GM10266 (cell line): ENCODE data around the gene ANKS1B.

Source experiments
- DNase-seq: peaks from one replicate; pipeline ENCODE4 v3.0.0; 2012; ENCODE audit errors: extremely low spot score
- CTCF ChIP-seq: IDR thresholded peaks from 2 replicates; pipeline ENCODE4 v1.5.1; 2012; ENCODE audit warnings: mild to moderate bottlenecking, low read depth; ENCODE audit not compliant: control insufficient read depth, insufficient read depth; ENCODE audit errors: missing control alignments

The ANKS1B gene

DNA sequence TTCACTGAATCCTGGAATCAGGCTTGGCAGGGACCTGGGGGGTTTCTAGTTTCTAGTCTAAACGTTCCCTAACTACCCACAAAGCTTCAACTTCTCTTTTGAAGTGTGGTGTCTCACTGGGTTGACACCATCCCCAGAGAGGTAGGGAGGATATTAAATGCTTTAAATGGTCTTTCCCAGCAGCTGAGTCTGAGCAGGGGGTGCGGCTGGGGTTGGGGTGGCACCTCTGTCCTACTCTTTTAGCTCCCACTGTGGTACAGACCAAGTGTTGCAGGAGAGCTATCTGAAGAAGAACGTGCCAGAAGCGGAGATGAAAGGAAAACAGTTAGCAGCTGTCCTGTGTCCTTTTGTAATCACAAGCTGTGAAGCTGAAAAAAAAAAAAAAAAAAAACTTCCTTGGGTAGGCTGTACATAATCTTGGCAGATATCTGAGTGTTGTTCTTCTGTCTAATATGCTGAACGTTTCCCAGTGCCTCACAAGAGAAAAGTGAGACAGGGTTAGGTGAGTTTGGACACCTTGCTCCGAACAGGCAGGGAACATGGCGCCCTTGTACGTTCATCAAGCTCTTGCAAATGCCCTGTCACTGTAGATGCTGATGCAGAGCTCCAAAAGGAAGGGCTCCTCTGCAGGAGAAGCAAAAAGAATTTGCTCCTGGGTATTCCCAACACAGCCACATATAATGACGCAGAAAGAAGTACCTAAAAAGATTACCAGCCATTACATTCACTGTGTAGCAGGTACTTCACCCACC, 892.5 kb downstream of the ANKS1B start:
- no peak for TF ChIP-seq CTCF
- no peak for DNase-seq

- DNase-seq = no peak
- TF ChIP-seq CTCF = no peak
These were observed 897.5 kb downstream of the ANKS1B start for GRCh38 chr12:99087278-99087677.

GRCh38 chr12:99079811-99080210, 904.9 kb downstream of the ANKS1B start:
- no peak for TF ChIP-seq CTCF
- DNase-seq = no peak

DNA sequence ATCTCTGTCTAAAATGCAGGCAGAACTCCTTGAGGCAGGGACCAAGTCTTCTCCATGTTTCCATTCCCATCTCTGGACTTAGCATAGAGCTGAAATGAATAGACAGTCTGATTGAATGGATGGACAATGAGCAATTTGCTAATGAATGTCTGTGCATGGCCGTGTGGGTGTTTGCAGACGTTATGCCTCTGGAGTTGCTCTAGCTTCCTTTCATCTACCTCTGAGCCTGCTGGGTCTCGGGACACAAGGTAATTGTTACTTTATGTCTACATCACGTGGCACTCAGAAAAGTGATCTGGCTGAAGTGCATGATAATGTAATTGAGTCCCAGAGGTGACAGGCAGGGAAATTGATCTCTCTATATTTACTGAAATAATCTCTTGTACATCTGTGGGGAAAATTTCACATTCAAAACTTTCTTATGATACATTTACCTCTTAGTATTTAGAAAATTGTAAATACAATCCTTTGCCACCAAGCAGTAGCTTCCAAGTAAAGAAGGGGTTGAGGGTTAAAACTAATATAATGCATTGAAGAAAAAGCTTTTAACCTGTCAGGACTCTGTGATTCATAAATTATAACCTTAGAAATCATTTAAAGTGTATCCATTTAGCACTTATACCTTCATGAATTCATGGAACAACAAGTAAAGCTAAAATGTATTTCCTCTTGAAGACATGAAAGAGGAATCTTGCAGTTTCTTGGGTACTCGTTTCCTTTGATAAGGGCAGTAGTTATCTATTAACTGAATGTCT, 915.6 kb downstream of the ANKS1B start:
- no peak for DNase-seq
- no peak for TF ChIP-seq CTCF

- no peak for TF ChIP-seq CTCF
- DNase-seq = no peak
These were observed 917.5 kb downstream of the ANKS1B start for GRCh38 chr12:99067171-99067785.

- no peak for TF ChIP-seq CTCF
- no peak for DNase-seq
These were observed 918.0 kb downstream of the ANKS1B start for GRCh38 chr12:99066726-99067125.

DNA sequence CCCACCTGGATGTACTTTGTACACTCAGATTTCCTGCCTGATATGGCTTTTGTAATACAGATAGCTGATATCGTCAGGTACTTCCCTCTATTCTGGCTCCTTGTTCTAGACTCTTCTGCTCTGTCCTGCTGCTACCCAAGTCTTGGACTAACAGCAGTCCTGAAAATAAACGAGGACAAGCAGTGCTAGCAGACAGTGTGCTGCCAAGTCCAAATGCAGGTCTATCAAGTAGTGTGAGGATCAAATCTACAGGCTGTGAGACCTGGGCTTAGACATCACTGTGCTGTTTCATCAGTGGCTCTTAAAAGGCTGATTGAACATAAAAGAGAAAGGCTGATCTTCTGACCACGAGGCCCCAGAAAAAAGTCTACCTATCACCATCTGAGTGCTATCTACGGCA, 921.6 kb downstream of the ANKS1B start:
- no peak for TF ChIP-seq CTCF
- DNase-seq = no peak
